ENCODE results near the gene RHCE. TPM values are rescaled to one million over a fixed set of nuclear protein-coding genes. Genes with fewer than 3 reads are reported as not detected.

Gene RHCE
- total and polyA plus RNA-seq, 9 of the 15 experiments (the other 6 are each of a cell fraction or from before 2014, with no cell fraction given) = 5.4 to 31.5 (median 12.6) TPM

GRCh38 chr1:25355841-25356395 is 64.7 kb downstream of the RHCE start (continued):
- TF ChIP-seq ZBTB40 (IDR thresholded peaks at IDR 0.05) (peak; percentile 17; the same call in 1 of the 2 replicates), ZBTB40 (CRISPR knock-in tag; IDR thresholded peaks at IDR 0.05) (no peak), ZNF277 (CRISPR knock-in tag; IDR thresholded peaks at IDR 0.05; ENCODE audit: borderline replicate concordance) (no peak), PHB2 (IDR thresholded peaks at IDR 0.05; ENCODE audit: low read depth) (no peak), TRIM25 (IDR thresholded peaks at IDR 0.05; ENCODE audit: borderline replicate concordance) (no peak), UBTF (IDR thresholded peaks at IDR 0.05; ENCODE audit: borderline replicate concordance in 1 of 2, low read depth in 2 of 2, low read length in 2 of 2) (no peak), RFX1 (IDR thresholded peaks at IDR 0.05) (no peak), VEZF1 (CRISPR knock-in tag; IDR thresholded peaks at IDR 0.05) (no peak), ETV1 (tag; conservative IDR thresholded peaks at IDR 0.05; ENCODE audit: low read depth) (peak; percentile 53), KDM1A (IDR thresholded peaks at IDR 0.05) (peak; percentile 57 to 62; a peak in 2 of 4 replicates), MEIS2 (IDR thresholded peaks at IDR 0.05; ENCODE audit: partially characterized antibody) (peak; percentile 96)

Data from K562 (cell line).